22Rv1 (cell line): ENCODE results near the gene IFNA1.

Source experiments
- ZFX ChIP-seq: fragments of 450-650 bp; IDR thresholded peaks from 2 replicates; pipeline ENCODE4 v1.6.1; 2017; ENCODE audit warnings: antibody characterized with exemption, borderline replicate concordance
- TF ChIP-seq, protein P1 (sequence below): fragments of 450-650 bp; IDR thresholded peaks from 2 replicates; pipeline ENCODE4 v1.5.1; 2017; ENCODE audit warnings: mild to moderate bottlenecking

DNA sequence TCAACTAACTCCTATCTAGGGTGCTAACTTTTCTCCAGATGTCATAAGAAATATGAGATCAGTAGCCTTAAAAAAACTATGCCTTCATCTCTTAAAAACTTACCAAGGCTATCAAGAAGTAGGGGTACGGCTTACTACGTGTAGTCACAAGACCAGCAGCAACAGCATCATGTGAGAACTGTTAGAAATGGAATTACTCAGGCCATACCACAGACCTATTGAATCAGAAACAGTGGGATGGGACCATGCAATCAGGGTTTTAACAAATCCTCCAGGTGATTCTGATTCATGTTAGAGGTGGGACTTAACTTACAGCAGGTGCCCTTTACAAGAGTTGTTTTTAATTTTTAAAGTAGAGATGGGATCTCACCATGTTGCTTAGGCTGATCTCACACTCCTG, 37.2 kb downstream of the IFNA1 start:
- TF ChIP-seq, protein P1, sequence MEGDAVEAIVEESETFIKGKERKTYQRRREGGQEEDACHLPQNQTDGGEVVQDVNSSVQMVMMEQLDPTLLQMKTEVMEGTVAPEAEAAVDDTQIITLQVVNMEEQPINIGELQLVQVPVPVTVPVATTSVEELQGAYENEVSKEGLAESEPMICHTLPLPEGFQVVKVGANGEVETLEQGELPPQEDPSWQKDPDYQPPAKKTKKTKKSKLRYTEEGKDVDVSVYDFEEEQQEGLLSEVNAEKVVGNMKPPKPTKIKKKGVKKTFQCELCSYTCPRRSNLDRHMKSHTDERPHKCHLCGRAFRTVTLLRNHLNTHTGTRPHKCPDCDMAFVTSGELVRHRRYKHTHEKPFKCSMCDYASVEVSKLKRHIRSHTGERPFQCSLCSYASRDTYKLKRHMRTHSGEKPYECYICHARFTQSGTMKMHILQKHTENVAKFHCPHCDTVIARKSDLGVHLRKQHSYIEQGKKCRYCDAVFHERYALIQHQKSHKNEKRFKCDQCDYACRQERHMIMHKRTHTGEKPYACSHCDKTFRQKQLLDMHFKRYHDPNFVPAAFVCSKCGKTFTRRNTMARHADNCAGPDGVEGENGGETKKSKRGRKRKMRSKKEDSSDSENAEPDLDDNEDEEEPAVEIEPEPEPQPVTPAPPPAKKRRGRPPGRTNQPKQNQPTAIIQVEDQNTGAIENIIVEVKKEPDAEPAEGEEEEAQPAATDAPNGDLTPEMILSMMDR = no peak
- TF ChIP-seq ZFX = no peak
